BLaER1 treated with 17β-estradiol and CSF1 and Interleukin-3, amounts not matched to agents 10 nM and 100 nM (cell line): Measurements from ENCODE around the gene TMEM117.
"Not testable (repeated sequence)": the region's sequence is repeated elsewhere in the genome, so short reads cannot be mapped to it uniquely, and the experiment has no call there.

ENCODE experiments used
- H3K27ac ChIP-seq, 11 experiments: shearing (Covaris generic); formaldehyde crosslinking; 2 replicates each; pipeline ENCODE4 v1.8.1; 2022
- H3K27me3 ChIP-seq, 11 experiments: shearing (Covaris generic); formaldehyde crosslinking; 2 replicates each; pipeline ENCODE4 v1.8.1; 2022
- H3K36me3 ChIP-seq, 11 experiments: shearing (Covaris generic); formaldehyde crosslinking; 2 replicates each; pipeline ENCODE4 v1.8.1; 2022
- H3K4me1 ChIP-seq, 10 experiments: shearing (Covaris generic); formaldehyde crosslinking; 2 replicates each; pipeline ENCODE4 v1.8.1; 2022
- H3K4me2 ChIP-seq, 11 experiments: shearing (Covaris generic); formaldehyde crosslinking; 2 replicates each; pipeline ENCODE4 v1.8.1; 2022
- H3K4me3 ChIP-seq, 10 experiments: shearing (Covaris generic); formaldehyde crosslinking; 2 replicates each; pipeline ENCODE4 v1.8.1; 2022
- H3K9ac ChIP-seq, 11 experiments: shearing (Covaris generic); formaldehyde crosslinking; 2 replicates each; pipeline ENCODE4 v1.8.1; 2022
- H3K9me3 ChIP-seq, 11 experiments: shearing (Covaris generic); formaldehyde crosslinking; replicated peaks in 1 of 11; 2 replicates each; pipeline ENCODE4 v1.8.1; 2022
- H4K20me1 ChIP-seq, 11 experiments: shearing (Covaris generic); formaldehyde crosslinking; 2 replicates each; pipeline ENCODE4 v1.8.1; 2022
- Cebpa-rat ChIP-seq, 11 experiments: shearing (Covaris generic); IDR thresholded peaks; 2 replicates each; pipeline ENCODE4 v1.8.1; 2022

Gene TMEM117

GRCh38 chr12:44031472-44032185, 195.7 kb downstream of the TMEM117 start:
- Histone ChIP-seq H3K27me3 (no peaks in the 10 kb centered on the region), H3K9me3 (peaks cover 37 to 56% (median 46%) of the 10 kb centered on the region in 11 experiments), H3K9ac (no peak overlapping the region), H4K20me1 (no peaks in the 10 kb centered on the region), H3K4me2 (no peak overlapping the region), H3K4me3 (no peak overlapping the region), H3K36me3 (peaks cover 0 to 14% (median 9%) of the 10 kb centered on the region in 11 experiments; a peak in 7 of 22 replicates), H3K4me1 (no peaks in the 10 kb centered on the region), H3K27ac (no peak overlapping the region)
- no peak for TF ChIP-seq Cebpa-rat (IDR thresholded peaks at IDR 0.05)

GRCh38 chr12:44034906-44035305, 199.0 kb downstream of the TMEM117 start:
- Histone ChIP-seq H3K36me3 (peaks cover 0 to 17% (median 11%) of the 10 kb centered on the region in 11 experiments; a peak in 10 of 22 replicates), H3K9ac (no peak overlapping the region), H3K27ac (no peak overlapping the region), H3K4me1 (no peaks in the 10 kb centered on the region), H4K20me1 (peaks cover 0 to 5% (median 0%) of the 10 kb centered on the region in 11 experiments; a peak in 1 of 22 replicates), H3K9me3 (peaks cover 30 to 49% (median 41%) of the 10 kb centered on the region in 11 experiments), H3K27me3 (no peaks in the 10 kb centered on the region), H3K4me2 (no peak overlapping the region), H3K4me3 (no peak overlapping the region)
- no peak for TF ChIP-seq Cebpa-rat (IDR thresholded peaks at IDR 0.05)

GRCh38 chr12:44036875-44037443, 201.1 kb downstream of the TMEM117 start:
- H3K36me3 ChIP-seq, result peaks cover 0 to 14% (median 5%) of the 10 kb centered on the region in 11 experiments; a peak in 10 of 22 replicates
- H3K4me1 ChIP-seq, result no peaks in the 10 kb centered on the region
- H3K4me2 ChIP-seq, result no peak overlapping the region
- peaks cover 9 to 30% (median 22%) of the 10 kb centered on the region in 11 experiments; a peak in 20 of 22 replicates for H3K9me3 ChIP-seq
- TF ChIP-seq Cebpa-rat (IDR thresholded peaks at IDR 0.05), result no peak
- H3K27me3 ChIP-seq, result no peaks in the 10 kb centered on the region
- H3K9ac ChIP-seq, result no peak overlapping the region
- no peak overlapping the region for H3K4me3 ChIP-seq
- H4K20me1 ChIP-seq, result peaks cover 0 to 5% (median 0%) of the 10 kb centered on the region in 11 experiments; a peak in 1 of 22 replicates
- no peak overlapping the region for H3K27ac ChIP-seq

GRCh38 chr12:44038411-44038810, 202.5 kb downstream of the TMEM117 start:
- Histone ChIP-seq H3K4me2 (no peak overlapping the region), H3K4me1 (no peaks in the 10 kb centered on the region), H3K36me3 (peaks cover 0 to 13% (median 4%) of the 10 kb centered on the region in 11 experiments; a peak in 7 of 22 replicates), H3K4me3 (no peak overlapping the region), H3K9me3 (peaks cover 0 to 18% (median 13%) of the 10 kb centered on the region in 11 experiments; a peak in 9 of 22 replicates), H3K9ac (no peak overlapping the region), H3K27ac (no peak overlapping the region), H3K27me3 (no peaks in the 10 kb centered on the region), H4K20me1 (peaks cover 0 to 5% (median 0%) of the 10 kb centered on the region in 11 experiments; a peak in 1 of 22 replicates)
- no peak for TF ChIP-seq Cebpa-rat (IDR thresholded peaks at IDR 0.05)

DNA sequence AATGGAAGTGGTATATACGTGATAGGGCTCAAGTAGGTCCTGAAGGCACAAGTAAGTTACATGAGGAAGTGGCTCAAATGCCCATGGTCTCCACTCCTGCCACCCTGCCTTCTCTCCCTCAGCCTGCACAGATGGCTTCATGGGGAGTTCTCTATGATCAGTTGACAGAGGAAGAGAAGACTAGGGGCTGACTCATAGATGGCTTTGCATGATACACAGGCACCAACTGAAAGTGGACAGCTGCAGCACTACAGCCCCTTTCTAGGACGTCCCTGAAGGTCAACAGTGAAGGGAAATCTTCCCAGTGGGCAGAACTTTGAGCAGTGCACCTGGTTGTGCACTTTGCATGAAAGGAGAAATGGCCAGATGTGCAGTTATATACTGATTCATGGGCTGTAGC, 208.6 kb downstream of the TMEM117 start:
- not testable (repeated sequence) for H4K20me1 ChIP-seq, H3K4me2 ChIP-seq, H3K9ac ChIP-seq, H3K27me3 ChIP-seq, H3K36me3 ChIP-seq, H3K4me1 ChIP-seq, H3K4me3 ChIP-seq, H3K27ac ChIP-seq
- H3K9me3 ChIP-seq, result peaks cover 0 to 18% (median 8%) of the 10 kb centered on the region in 11 experiments; a peak in 3 of 22 replicates

DNA sequence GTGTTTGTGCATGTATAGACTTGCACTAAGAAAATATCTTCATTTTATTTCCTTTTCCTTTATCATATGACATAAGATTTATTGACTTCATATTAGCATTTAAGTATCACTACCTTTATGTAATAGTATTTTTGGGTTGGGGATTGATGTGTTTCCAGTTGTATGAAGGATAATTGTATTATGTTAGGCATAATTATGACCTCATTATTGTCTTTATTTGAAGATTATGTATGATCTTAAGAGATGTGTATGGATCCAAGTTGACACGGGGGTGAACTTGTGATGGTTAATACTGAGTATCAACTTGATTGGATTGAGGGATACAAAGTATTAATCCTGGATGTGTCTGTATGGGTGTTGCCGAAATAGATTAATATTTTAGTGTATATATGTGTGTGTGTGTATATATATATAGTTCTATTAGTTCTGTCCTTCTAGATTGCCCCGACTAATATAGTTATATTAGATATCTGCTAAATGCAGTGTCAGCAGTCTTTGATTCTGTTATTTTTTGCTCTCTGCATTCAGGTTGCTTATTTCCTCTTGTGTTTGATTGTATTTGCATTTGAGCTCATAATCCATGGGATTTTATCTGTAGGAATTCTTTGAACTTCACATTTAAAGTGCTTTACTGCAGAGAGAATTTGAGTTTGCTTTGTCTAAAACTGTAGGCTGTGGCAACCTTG, 211.0 kb downstream of the TMEM117 start:
- H3K27ac ChIP-seq, result no peak overlapping the region
- no peaks in the 10 kb centered on the region for H4K20me1 ChIP-seq
- H3K27me3 ChIP-seq, result no peaks in the 10 kb centered on the region
- no peak for TF ChIP-seq Cebpa-rat (IDR thresholded peaks at IDR 0.05)
- H3K4me2 ChIP-seq, result no peak overlapping the region
- H3K4me1 ChIP-seq, result no peaks in the 10 kb centered on the region
- H3K9me3 ChIP-seq, result peaks cover 0 to 18% (median 8%) of the 10 kb centered on the region in 11 experiments; a peak in 3 of 22 replicates
- no peak overlapping the region for H3K4me3 ChIP-seq
- H3K9ac ChIP-seq, result no peak overlapping the region
- H3K36me3 ChIP-seq, result no peaks in the 10 kb centered on the region

GRCh38 chr12:44052554-44052953, 216.7 kb downstream of the TMEM117 start:
- Histone ChIP-seq H3K9ac (no peak overlapping the region), H3K4me2 (no peak overlapping the region), H3K4me1 (no peaks in the 10 kb centered on the region), H3K4me3 (no peak overlapping the region), H3K9me3 (no peaks in the 10 kb centered on the region), H4K20me1 (no peaks in the 10 kb centered on the region), H3K27me3 (no peaks in the 10 kb centered on the region), H3K27ac (no peak overlapping the region), H3K36me3 (no peaks in the 10 kb centered on the region)
- no peak for TF ChIP-seq Cebpa-rat (IDR thresholded peaks at IDR 0.05)

GRCh38 chr12:44053549-44054127, 217.8 kb downstream of the TMEM117 start:
- H3K27ac ChIP-seq, result no peak overlapping the region

GRCh38 chr12:44054281-44054680, 218.4 kb downstream of the TMEM117 start:
- Histone ChIP-seq H3K36me3 (no peaks in the 10 kb centered on the region), H3K27ac (no peak overlapping the region), H3K4me2 (no peak overlapping the region), H3K9ac (no peak overlapping the region), H4K20me1 (no peaks in the 10 kb centered on the region), H3K4me1 (no peaks in the 10 kb centered on the region), H3K27me3 (no peaks in the 10 kb centered on the region), H3K4me3 (no peak overlapping the region), H3K9me3 (no peaks in the 10 kb centered on the region)
- no peak for TF ChIP-seq Cebpa-rat (IDR thresholded peaks at IDR 0.05)

More at GRCh38 chr12:44053549-44054127, 217.8 kb downstream of the TMEM117 start:
- H3K4me1 ChIP-seq, result no peaks in the 10 kb centered on the region
- no peak overlapping the region for H3K9ac ChIP-seq
- no peak overlapping the region for H3K4me3 ChIP-seq
- TF ChIP-seq Cebpa-rat (IDR thresholded peaks at IDR 0.05), result no peak
- no peaks in the 10 kb centered on the region for H4K20me1 ChIP-seq
- H3K27me3 ChIP-seq, result no peaks in the 10 kb centered on the region
- H3K36me3 ChIP-seq, result no peaks in the 10 kb centered on the region
- H3K9me3 ChIP-seq, result no peaks in the 10 kb centered on the region
- no peak overlapping the region for H3K4me2 ChIP-seq
